Left ventricle myocardium inferior (tissue), 1 donor: ENCODE data around the gene METTL26. TPM values are rescaled to one million over a fixed set of nuclear protein-coding genes. Genes with fewer than 3 reads are reported as not detected.

Source experiments
- DNase-seq: peaks from one replicate; pipeline ENCODE4 v3.0.0-alpha.2; 2020
- H3K27ac ChIP-seq: fragments of 200-600 bp; replicated peaks from 2 replicates; pipeline ENCODE4 v1.8.0; 2021
- H3K27me3 ChIP-seq: fragments of 200-600 bp; 2 replicates; pipeline ENCODE4 v1.8.0; 2021; ENCODE audit warnings: low read depth
- H3K36me3 ChIP-seq: fragments of 200-600 bp; 2 replicates; pipeline ENCODE4 v1.8.0; 2021
- H3K4me1 ChIP-seq: fragments of 200-600 bp; 2 replicates; pipeline ENCODE4 v1.8.0; 2021
- H3K4me3 ChIP-seq: fragments of 200-600 bp; 2 replicates; pipeline ENCODE4 v1.8.0; 2021; ENCODE audit warnings: mild to moderate bottlenecking, moderate library complexity
- H3K9me3 ChIP-seq: fragments of 200-600 bp; replicated peaks from 2 replicates; pipeline ENCODE4 v1.8.0; 2021
- intact Hi-C: fragments of 100-400 bp; cut with micrococcal nuclease; formaldehyde crosslinking; loops from one replicate; pipeline ENCODE4 v1.11.0; 2022
- total RNA-seq: library from RNA; stranded (reverse); fragmentation: NEBNext Ultra II Directional; extraction: Animal tissue kit (Norgen Biotek cat#: 25700); gene quantifications from one replicate; pipeline ENCODE4 v1.2.1, GENCODE V29; 2021
- TF ChIP-seq, protein P1 (sequence below): fragments of 200-600 bp; IDR thresholded peaks from 2 replicates; pipeline ENCODE4 v1.8.0; 2021; ENCODE audit warnings: antibody characterized with exemption, mild to moderate bottlenecking, borderline replicate concordance
- donor health status: DM: no; HTN: yes; CAD: no; lungs with severe emphysema.

METTL26 gene
- total RNA-seq, 1 donor from 2014 or later = 49.2 TPM

DNA sequence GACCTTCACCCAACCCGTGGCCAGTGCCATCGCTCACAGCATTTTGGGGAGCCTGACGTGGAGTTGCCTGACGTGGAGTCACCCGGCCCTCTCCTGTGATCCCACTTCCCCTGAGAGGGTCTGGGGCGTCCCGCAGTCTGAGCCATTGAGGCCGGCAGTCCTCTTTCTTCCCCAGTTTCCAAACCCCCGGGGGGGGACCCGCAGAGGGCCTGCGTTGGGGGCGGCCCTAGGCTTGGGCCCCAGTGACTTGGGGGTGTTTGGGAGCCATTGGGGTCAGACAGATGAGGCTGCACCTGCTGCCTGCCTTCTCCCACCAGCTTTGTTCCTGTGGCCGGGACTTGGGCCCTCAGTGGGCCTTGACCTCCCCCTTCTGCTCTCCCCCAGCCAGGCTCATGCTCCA, 33.6 kb upstream of the METTL26 start:
- Histone ChIP-seq H3K4me3 (peak overlapping the region; percentile 100), H3K9me3 (no peaks in the 10 kb centered on the region), H3K4me1 (peaks cover 32% of the 10 kb centered on the region), H3K27me3 (no peaks in the 10 kb centered on the region), H3K27ac (no peak overlapping the region), H3K36me3 (peaks cover 55% of the 10 kb centered on the region)
- no peak for DNase-seq
- intact Hi-C loops = no loop called here
- TF ChIP-seq, protein P1, sequence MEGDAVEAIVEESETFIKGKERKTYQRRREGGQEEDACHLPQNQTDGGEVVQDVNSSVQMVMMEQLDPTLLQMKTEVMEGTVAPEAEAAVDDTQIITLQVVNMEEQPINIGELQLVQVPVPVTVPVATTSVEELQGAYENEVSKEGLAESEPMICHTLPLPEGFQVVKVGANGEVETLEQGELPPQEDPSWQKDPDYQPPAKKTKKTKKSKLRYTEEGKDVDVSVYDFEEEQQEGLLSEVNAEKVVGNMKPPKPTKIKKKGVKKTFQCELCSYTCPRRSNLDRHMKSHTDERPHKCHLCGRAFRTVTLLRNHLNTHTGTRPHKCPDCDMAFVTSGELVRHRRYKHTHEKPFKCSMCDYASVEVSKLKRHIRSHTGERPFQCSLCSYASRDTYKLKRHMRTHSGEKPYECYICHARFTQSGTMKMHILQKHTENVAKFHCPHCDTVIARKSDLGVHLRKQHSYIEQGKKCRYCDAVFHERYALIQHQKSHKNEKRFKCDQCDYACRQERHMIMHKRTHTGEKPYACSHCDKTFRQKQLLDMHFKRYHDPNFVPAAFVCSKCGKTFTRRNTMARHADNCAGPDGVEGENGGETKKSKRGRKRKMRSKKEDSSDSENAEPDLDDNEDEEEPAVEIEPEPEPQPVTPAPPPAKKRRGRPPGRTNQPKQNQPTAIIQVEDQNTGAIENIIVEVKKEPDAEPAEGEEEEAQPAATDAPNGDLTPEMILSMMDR = no peak

DNA sequence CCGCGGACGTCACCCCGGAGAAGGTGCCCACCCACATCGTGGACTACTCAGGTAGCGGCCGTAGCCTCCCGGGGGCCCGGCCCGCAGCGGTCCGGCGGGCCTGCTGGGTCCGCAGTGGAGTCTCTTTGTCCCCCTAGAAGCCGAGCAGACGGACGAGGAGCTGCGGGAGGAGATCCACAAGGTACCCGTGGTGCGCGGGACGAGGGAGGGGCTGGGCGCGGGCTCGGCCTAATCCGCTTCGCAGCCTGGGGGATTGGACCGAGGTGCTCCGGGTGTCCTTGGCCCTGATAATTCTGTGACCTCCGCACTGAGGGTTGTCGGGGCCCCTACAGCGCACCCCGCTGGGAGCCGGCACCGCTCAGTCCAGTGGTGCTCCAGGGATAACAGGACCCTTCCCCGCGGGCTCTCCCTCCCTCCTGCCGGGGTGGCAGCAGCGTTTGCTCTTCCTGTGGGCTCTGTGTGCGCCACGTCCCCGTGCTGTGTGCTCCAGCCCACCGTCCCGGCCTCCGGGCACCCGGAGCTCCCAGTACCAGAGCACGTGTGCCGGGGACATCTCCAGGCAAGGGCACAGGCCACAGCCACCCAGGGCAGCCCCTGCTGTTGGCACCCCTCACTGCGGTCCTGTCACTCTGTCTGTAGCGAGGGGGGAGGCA, 32.5 kb upstream of the METTL26 start:
- H3K27me3 ChIP-seq = no peaks in the 10 kb centered on the region
- no peaks in the 10 kb centered on the region for H3K9me3 ChIP-seq
- H3K36me3 ChIP-seq = peaks cover 48% of the 10 kb centered on the region
- TF ChIP-seq, protein P1 = no peak
- intact Hi-C loops = no loop called here
- H3K4me3 ChIP-seq = peak overlapping the region; percentile 100
- DNase-seq = no peak
- peak overlapping the region; percentile 95 for H3K27ac ChIP-seq
- H3K4me1 ChIP-seq = peaks cover 25% of the 10 kb centered on the region

DNA sequence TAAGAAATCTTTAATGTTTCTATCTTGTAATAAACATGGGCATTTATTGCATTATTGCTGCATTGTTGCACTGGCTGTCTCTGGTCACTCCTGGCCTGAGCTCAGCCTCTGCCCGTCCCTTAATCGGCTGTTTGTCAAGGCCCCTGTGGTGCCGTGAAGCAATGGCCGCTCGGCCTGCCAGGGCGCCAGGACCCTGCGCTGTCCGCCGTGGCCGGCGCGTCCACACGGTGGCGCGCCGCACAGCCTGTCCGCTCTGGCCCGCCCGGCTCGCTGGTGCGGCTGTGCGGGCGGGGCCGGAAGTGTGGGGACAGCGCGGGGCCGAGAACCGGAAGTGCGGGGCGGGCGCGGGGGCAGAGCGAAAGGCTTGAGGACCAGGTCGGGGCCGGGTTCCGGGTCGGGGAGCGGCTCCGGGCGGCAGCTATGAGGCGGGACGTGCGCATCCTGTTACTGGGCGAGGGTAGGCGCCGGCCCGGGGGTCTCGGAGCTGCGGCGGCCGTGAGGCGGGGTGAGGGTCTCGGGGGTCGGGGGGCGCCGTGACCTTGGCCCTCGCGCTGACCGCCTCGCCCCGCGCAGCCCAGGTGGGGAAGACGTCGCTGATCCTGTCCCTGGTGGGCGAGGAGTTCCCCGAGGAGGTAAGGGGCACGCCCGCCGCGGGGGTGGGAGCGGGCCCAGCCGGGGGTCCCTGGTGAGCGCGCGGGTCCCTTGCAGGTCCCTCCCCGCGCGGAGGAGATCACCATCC, 31.8 kb upstream of the METTL26 start, which contains the start of gene RHOT2:
Gene RHOT2, plus strand, starts transcription at position 353 of the 739 bp plus-strand sequence. Its CDS starts 68 bp downstream, at position 421.
- H3K9me3 ChIP-seq = no peaks in the 10 kb centered on the region
- H3K4me1 ChIP-seq = peaks cover 25% of the 10 kb centered on the region
- peak; percentile 95 for DNase-seq
- peak within 1 kb of the TSS; percentile 100 for H3K4me3 ChIP-seq
- peaks cover 41% of the 10 kb centered on the region for H3K36me3 ChIP-seq
- H3K27ac ChIP-seq = peak within 1 kb of the TSS; percentile 95
- H3K27me3 ChIP-seq = no peaks in the 10 kb centered on the region
- TF ChIP-seq, protein P1 = peak; percentile 94
- intact Hi-C loops = no loop called here

DNA sequence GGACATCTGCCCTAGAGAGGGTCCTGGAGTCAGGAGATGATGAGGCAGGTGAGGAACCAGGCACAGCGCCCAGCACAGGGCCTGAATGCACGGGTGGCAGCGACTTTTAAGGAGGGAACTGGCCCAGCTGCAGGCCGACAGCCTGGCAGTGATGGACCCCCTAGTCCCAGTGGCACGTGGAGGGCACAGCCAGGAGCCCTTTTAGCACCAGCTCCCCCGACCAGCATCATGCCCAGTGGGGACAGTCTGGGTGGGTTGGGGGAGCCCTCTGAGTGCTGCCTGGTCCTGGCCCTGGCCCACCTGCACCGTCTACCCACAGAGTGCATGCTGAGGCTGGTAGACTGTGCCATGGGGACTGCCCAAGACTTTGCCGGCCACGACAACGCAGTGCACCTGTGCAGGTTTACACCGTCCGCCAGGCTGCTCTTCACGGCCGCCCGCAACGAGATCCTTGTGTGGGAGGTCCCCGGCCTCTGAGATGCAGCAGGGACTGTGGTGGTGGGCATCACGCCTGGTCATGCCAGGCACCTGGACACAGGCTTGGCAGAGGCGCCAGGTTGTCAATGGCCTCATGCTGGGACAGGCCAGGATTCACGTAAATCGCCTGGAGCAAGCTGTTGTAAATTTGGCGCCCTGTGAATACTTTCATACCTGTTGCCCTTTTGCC, 31.1 kb upstream of the METTL26 start:
- no peaks in the 10 kb centered on the region for H3K27me3 ChIP-seq
- H3K4me1 ChIP-seq = peaks cover 25% of the 10 kb centered on the region
- H3K9me3 ChIP-seq = no peaks in the 10 kb centered on the region
- peaks cover 34% of the 10 kb centered on the region for H3K36me3 ChIP-seq
- H3K27ac ChIP-seq = peak overlapping the region; percentile 95
- intact Hi-C loops = no loop called here
- TF ChIP-seq, protein P1 = no peak
- H3K4me3 ChIP-seq = peak overlapping the region; percentile 100
- DNase-seq = no peak

DNA sequence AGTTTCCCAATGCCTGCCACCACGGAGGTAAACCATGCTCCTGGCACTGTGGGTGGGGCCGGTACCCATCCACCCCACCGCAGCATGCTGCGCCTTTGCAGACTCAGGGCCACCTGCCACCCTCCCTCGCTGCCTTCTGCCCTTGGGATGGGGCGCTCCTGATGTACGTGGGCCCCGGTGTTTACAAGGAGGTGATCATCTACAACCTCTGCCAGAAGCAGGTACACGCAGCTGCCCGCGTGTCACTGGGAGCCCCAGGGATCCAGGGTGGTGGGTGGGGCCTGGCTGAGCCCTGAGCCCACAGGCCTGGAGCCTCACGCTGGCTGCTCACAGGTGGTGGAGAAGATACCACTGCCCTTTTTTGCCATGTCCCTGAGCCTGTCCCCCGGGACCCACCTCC, 30.5 kb upstream of the METTL26 start:
- Histone ChIP-seq H3K36me3 (peaks cover 27% of the 10 kb centered on the region), H3K27me3 (no peaks in the 10 kb centered on the region), H3K4me1 (peaks cover 27% of the 10 kb centered on the region), H3K27ac (no peak overlapping the region), H3K4me3 (no peak overlapping the region), H3K9me3 (no peaks in the 10 kb centered on the region)
- intact Hi-C loops = no loop called here
- TF ChIP-seq, protein P1 = no peak
- no peak for DNase-seq
